Measurements from ENCODE around the gene R3HDM1. TPM values are rescaled to one million over a fixed set of nuclear protein-coding genes. Genes with fewer than 3 reads are reported as not detected.

R3HDM1 gene
- total and polyA plus RNA-seq, 2 donors (not counting 1 experiment from before 2014, with no cell fraction given): 23.7 to 57.8 TPM

- H3K9ac ChIP-seq (ENCODE audit: low read length): no peak overlapping the region
- H3K27me3 ChIP-seq (replicated peaks in 1 of 4; ENCODE audit: control extremely low read depth in 1 of 4, control insufficient read depth in 3 of 4, insufficient read depth in 4 of 4, low read length in 3 of 4): no peaks in the 10 kb centered on the region
- H3K4me2 ChIP-seq (replicated peaks; ENCODE audit: low read depth, low read length, poor library complexity, severe bottlenecking): no peak overlapping the region
- no peaks in the 10 kb centered on the region for H3K9me3 ChIP-seq (ENCODE audit: control extremely low read depth in 1 of 3, control insufficient read depth in 2 of 3, insufficient read depth in 1 of 3, low read length in 2 of 3)
- CTCF ChIA-PET: no interaction called here
- no peak overlapping the region for H3K4me3 Mint-ChIP-seq
- H3K79me2 ChIP-seq (ENCODE audit: control insufficient read depth, insufficient read depth, low read length): peaks cover 83% of the 10 kb centered on the region
- no peak overlapping the region for H3K27ac Mint-ChIP-seq
- H3K9me3 Mint-ChIP-seq (ENCODE audit: insufficient read depth): no peaks in the 10 kb centered on the region
- no CpG with 5 or more reads among the region's 5 CpGs for WGBS (ENCODE audit: insufficient coverage)
- no peak for ATAC-seq (ENCODE audit: low read depth)
- no peak overlapping the region for H3K27ac ChIP-seq (ENCODE audit: low read length in 2 of 2)
- H3K27me3 Mint-ChIP-seq: no peaks in the 10 kb centered on the region
- H4K20me1 ChIP-seq (ENCODE audit: control insufficient read depth, insufficient read depth, low read length, poor library complexity, severe bottlenecking): no peaks in the 10 kb centered on the region
- H3K4me1 ChIP-seq (ENCODE audit: control insufficient read depth in 2 of 2, insufficient read depth in 2 of 2, low read length in 2 of 2): no peaks in the 10 kb centered on the region
- DNase-seq: no peak
- POLR2A ChIA-PET: no interaction called here
- intact Hi-C loops (cut with micrococcal nuclease): no loop called here
- H3K36me3 ChIP-seq (replicated peaks in 1 of 2; ENCODE audit: control extremely low read depth in 1 of 2, control insufficient read depth in 1 of 2, extremely low read depth in 1 of 2, insufficient read depth in 2 of 2, low read length in 1 of 2): no peaks in the 10 kb centered on the region
- no peak overlapping the region for H3K4me3 ChIP-seq (ENCODE audit: control extremely low read depth in 1 of 5, extremely low read depth in 1 of 5, insufficient read depth in 1 of 5, low read depth in 2 of 5, low read length in 4 of 5)
- no peak overlapping the region for H2AFZ ChIP-seq (ENCODE audit: insufficient read depth, low read depth, low read length, poor library complexity, severe bottlenecking)
- TF ChIP-seq EZH2 (IDR thresholded peaks at IDR 0.05; ENCODE audit: borderline replicate concordance, insufficient read depth, low read depth, low read length, poor library complexity, severe bottlenecking) (no peak), CTCF (IDR thresholded peaks at IDR 0.05) (no peak)
- peaks cover 13% of the 10 kb centered on the region for H3K4me1 Mint-ChIP-seq
Observed at GRCh38 chr2:135551356-135551755, 20.1 kb downstream of the R3HDM1 start.

- H3K27me3 ChIP-seq (replicated peaks in 1 of 4; ENCODE audit: control extremely low read depth in 1 of 4, control insufficient read depth in 3 of 4, insufficient read depth in 4 of 4, low read length in 3 of 4): no peaks in the 10 kb centered on the region
- whole genome bisulfite sequencing (ENCODE audit: insufficient coverage): 100% methylated on average over 4 of the region's 4 CpGs
- no peak overlapping the region for H3K4me3 ChIP-seq (ENCODE audit: control extremely low read depth in 1 of 5, extremely low read depth in 1 of 5, insufficient read depth in 1 of 5, low read depth in 2 of 5, low read length in 4 of 5)
- H4K20me1 ChIP-seq (ENCODE audit: control insufficient read depth, insufficient read depth, low read length, poor library complexity, severe bottlenecking): no peaks in the 10 kb centered on the region
- no peaks in the 10 kb centered on the region for H3K36me3 ChIP-seq (replicated peaks in 1 of 2; ENCODE audit: control extremely low read depth in 1 of 2, control insufficient read depth in 1 of 2, extremely low read depth in 1 of 2, insufficient read depth in 2 of 2, low read length in 1 of 2)
- Mint-ChIP-seq H3K27ac (no peak overlapping the region), H3K9me3 (ENCODE audit: insufficient read depth) (no peaks in the 10 kb centered on the region), H3K4me3 (no peak overlapping the region), H3K27me3 (no peaks in the 10 kb centered on the region), H3K4me1 (peaks cover 16% of the 10 kb centered on the region)
- no peaks in the 10 kb centered on the region for H3K4me1 ChIP-seq (ENCODE audit: control insufficient read depth in 2 of 2, insufficient read depth in 2 of 2, low read length in 2 of 2)
- no peak overlapping the region for H3K9ac ChIP-seq (ENCODE audit: low read length)
- no peak overlapping the region for H2AFZ ChIP-seq (ENCODE audit: insufficient read depth, low read depth, low read length, poor library complexity, severe bottlenecking)
- CTCF ChIA-PET: no interaction called here
- TF ChIP-seq CTCF (IDR thresholded peaks at IDR 0.05): no peak
- no peak for TF ChIP-seq EZH2 (IDR thresholded peaks at IDR 0.05; ENCODE audit: borderline replicate concordance, insufficient read depth, low read depth, low read length, poor library complexity, severe bottlenecking)
- intact Hi-C loops (cut with micrococcal nuclease): no loop called here
- no peak overlapping the region for H3K4me2 ChIP-seq (replicated peaks; ENCODE audit: low read depth, low read length, poor library complexity, severe bottlenecking)
- no peak overlapping the region for H3K27ac ChIP-seq (ENCODE audit: low read length in 2 of 2)
- POLR2A ChIA-PET: no interaction called here
- no peak for DNase-seq
- H3K9me3 ChIP-seq (ENCODE audit: control extremely low read depth in 1 of 3, control insufficient read depth in 2 of 3, insufficient read depth in 1 of 3, low read length in 2 of 3): no peaks in the 10 kb centered on the region
- peaks cover 79% of the 10 kb centered on the region for H3K79me2 ChIP-seq (ENCODE audit: control insufficient read depth, insufficient read depth, low read length)
- ATAC-seq (ENCODE audit: low read depth): no peak
Observed at GRCh38 chr2:135552887-135553286, 21.6 kb downstream of the R3HDM1 start.

All from B cell (primary cell).